ENCODE data around the gene EPHB2. TPM values are rescaled to one million over a fixed set of nuclear protein-coding genes. Genes with fewer than 3 reads are reported as not detected.
"Not testable (repeated sequence)": the region's sequence is repeated elsewhere in the genome, so short reads cannot be mapped to it uniquely, and the experiment has no call there.

The EPHB2 gene
- 10 to 100 TPM in 2 of 4 donors, 1 to 10 TPM in 2; 1.1 to 52.5 (median 15.8) TPM for polyA plus RNA-seq
- long read RNA-seq, donor 1 = 0 reads
- long read RNA-seq, donor 2 = 0 reads
- long read RNA-seq, donor 3, partial matches to known transcripts = 18 of 19 reads
- long read RNA-seq, donor 3, other reads (novel, unspliced or antisense) = 0 of 19 reads
- long read RNA-seq, donor 4 = 0 reads
- long read RNA-seq, donor 5, partial matches to known transcripts = 0 of 2 reads
- long read RNA-seq, donor 5, other reads (novel, unspliced or antisense) = 0 of 2 reads
- long read RNA-seq, donor 6, partial matches to known transcripts = 0 of 1 reads
- long read RNA-seq, donor 6, other reads (novel, unspliced or antisense) = 0 of 1 reads
- long read RNA-seq, donor 7 = 0 reads
- long read RNA-seq, donor 8, partial matches to known transcripts = 0 of 1 reads
- long read RNA-seq, donor 8, other reads (novel, unspliced or antisense) = 0 of 1 reads
- long read RNA-seq, donor 9 = 0 reads
- long read RNA-seq, donor 10, transcript EPHB2-202 (16 exons, 3,152 nt) = major isoform, 7 of 24 reads
- long read RNA-seq, donor 10, partial matches to known transcripts = 16 of 24 reads
- long read RNA-seq, donor 10, other reads (novel, unspliced or antisense) = 0 of 24 reads

DNA sequence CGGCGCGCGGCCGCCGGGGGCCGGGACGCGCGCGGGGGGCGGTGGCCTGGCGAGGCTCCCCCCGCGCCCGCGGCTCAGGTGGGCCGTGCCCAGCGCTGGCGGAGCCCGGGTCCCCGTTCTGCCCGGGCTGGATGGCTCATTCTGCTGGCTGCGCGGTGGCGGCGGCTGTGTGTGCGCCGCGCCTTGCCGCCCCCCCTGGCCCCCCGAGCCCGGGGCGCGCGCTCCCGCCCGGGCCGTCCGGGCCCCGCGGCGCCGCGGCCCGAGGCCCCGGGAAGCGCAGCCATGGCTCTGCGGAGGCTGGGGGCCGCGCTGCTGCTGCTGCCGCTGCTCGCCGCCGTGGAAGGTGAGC, at the start of gene EPHB2:
EPHB2 (plus strand) TSS at position 139 of the 349 bp plus-strand sequence; CDS start at position 283, 144 bp downstream.
- DNase-seq (peak; percentile 37 to 59), FAIRE-seq (no peak)
- Histone ChIP-seq H3K4me1 (ENCODE audit: control insufficient read depth in 3 of 3, insufficient read depth in 2 of 3, low read depth in 1 of 3, low read length in 2 of 3) (peaks cover 0 to 29% (median 2%) of the 10 kb centered on the region in 3 donors), H3K27me3 (ENCODE audit: control insufficient read depth in 3 of 3, insufficient read depth in 3 of 3, low read length in 3 of 3) (no peaks in the 10 kb centered on the region), H3K27ac (ENCODE audit: low read depth in 1 of 3, low read length in 2 of 3) (peak within 1 kb of the TSS in 2 of 3 donors; percentile 30 to 71), H3K9me3 (ENCODE audit: control insufficient read depth in 2 of 2, insufficient read depth in 1 of 2, low read depth in 1 of 2, low read length in 1 of 2) (no peaks in the 10 kb centered on the region), H3K36me3 (ENCODE audit: control insufficient read depth in 3 of 3, insufficient read depth in 2 of 3, low read depth in 1 of 3, low read length in 3 of 3) (peaks cover 0 to 25% (median 0%) of the 10 kb centered on the region in 3 donors), H3K4me3 (ENCODE audit: low read depth in 1 of 3, low read length in 3 of 3) (peak within 1 kb of the TSS; percentile 39 to 71 (median 62))
- WGBS, 3 donors = 0 to 1% (median 0%) methylated on average over 1 to 55 of the region's 55 CpGs

DNA sequence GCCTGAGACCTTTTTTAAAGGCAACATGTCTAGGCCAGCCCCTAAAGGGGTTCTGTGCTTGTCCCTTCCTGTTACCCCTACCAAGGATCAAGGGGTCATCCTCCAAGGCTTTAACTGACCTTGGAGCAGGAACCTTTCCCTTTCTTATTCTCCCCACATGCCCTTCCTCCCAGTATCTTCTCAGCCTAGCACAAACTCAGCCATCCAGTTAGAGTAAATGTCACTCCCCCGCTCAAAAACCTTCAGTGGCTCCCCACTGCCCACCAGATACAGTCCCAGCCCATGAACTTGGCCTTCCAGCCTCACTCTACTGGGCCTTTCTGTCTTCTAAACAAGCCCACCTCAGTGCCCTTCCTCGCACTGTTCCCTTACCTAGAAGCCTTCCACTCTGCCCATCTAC, 48.8 kb upstream of the EPHB2 start:
- Histone ChIP-seq H3K27ac (ENCODE audit: low read depth in 1 of 3, low read length in 2 of 3) (no peak overlapping the region), H3K4me3 (ENCODE audit: low read depth in 1 of 3, low read length in 3 of 3) (no peak overlapping the region), H3K36me3 (ENCODE audit: control insufficient read depth in 3 of 3, insufficient read depth in 2 of 3, low read depth in 1 of 3, low read length in 3 of 3) (no peaks in the 10 kb centered on the region), H3K4me1 (ENCODE audit: control insufficient read depth in 3 of 3, insufficient read depth in 2 of 3, low read depth in 1 of 3, low read length in 2 of 3) (no peaks in the 10 kb centered on the region), H3K9me3 (ENCODE audit: control insufficient read depth in 2 of 2, insufficient read depth in 1 of 2, low read depth in 1 of 2, low read length in 1 of 2) (no peaks in the 10 kb centered on the region), H3K27me3 (ENCODE audit: control insufficient read depth in 3 of 3, insufficient read depth in 3 of 3, low read length in 3 of 3) (peaks cover 0 to 2% (median 0%) of the 10 kb centered on the region in 3 donors)
- FAIRE-seq (no peak), DNase-seq (no peak)
- WGBS, 3 donors = 64 to 86% (median 79%) methylated on average over 2 of the region's 2 CpGs

DNA sequence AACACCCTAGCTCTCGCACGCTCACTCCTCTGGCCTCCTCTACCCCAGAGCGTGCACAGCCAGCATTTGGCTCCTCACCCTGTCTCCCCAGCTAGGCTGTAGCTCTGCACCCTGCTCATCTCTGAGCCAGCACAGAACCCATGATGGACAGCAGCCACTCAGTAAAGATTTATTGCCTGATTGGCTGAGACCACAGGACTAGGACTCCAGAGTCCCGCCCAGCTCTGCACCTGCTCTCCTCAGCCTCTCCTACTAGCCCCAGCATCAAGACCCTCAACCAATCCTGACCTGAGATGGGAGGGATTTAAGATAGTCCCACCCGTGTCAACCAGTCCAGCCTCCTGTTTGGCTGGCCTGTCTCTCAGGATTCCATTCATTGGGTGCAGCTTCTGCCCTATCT, 48.3 kb upstream of the EPHB2 start:
- Histone ChIP-seq H3K4me3 (ENCODE audit: low read depth in 1 of 3, low read length in 3 of 3) (no peak overlapping the region), H3K9me3 (ENCODE audit: control insufficient read depth in 2 of 2, insufficient read depth in 1 of 2, low read depth in 1 of 2, low read length in 1 of 2) (no peaks in the 10 kb centered on the region), H3K36me3 (ENCODE audit: control insufficient read depth in 3 of 3, insufficient read depth in 2 of 3, low read depth in 1 of 3, low read length in 3 of 3) (no peaks in the 10 kb centered on the region), H3K27ac (ENCODE audit: low read depth in 1 of 3, low read length in 2 of 3) (no peak overlapping the region), H3K4me1 (ENCODE audit: control insufficient read depth in 3 of 3, insufficient read depth in 2 of 3, low read depth in 1 of 3, low read length in 2 of 3) (no peaks in the 10 kb centered on the region), H3K27me3 (ENCODE audit: control insufficient read depth in 3 of 3, insufficient read depth in 3 of 3, low read length in 3 of 3) (peaks cover 0 to under 1% (median 0%) of the 10 kb centered on the region in 3 donors)
- FAIRE-seq (no peak), DNase-seq (peak; percentile 29 to 33)
- 52 to 60% (median 57%) methylated on average over 5 of the region's 5 CpGs for WGBS, 3 donors

DNA sequence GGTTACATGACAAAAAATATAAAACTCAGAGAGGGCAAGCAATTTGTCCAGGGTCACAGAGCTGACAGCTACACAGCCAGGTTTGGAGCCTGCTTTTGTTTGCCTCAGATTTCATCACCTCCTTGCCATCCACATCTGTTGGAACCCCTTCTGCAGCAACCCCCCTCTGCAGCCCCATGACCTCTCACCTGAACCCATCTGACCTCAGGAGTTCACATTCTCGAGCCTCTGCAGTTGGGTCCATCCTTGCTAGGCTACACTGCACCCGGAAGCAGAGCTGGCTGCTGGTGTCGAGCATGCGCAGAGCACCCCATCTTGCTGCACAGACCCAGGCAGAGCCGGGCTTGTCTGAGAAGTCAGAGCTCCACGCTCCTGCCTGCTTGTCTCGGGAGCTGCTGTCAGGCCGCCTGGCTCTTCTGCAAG, 47.6 kb upstream of the EPHB2 start:
- FAIRE-seq (no peak), DNase-seq (no peak)
- Histone ChIP-seq H3K27me3 (ENCODE audit: control insufficient read depth in 3 of 3, insufficient read depth in 3 of 3, low read length in 3 of 3) (peaks cover 0 to 2% (median 0%) of the 10 kb centered on the region in 3 donors), H3K9me3 (ENCODE audit: control insufficient read depth in 2 of 2, insufficient read depth in 1 of 2, low read depth in 1 of 2, low read length in 1 of 2) (no peaks in the 10 kb centered on the region), H3K4me3 (ENCODE audit: low read depth in 1 of 3, low read length in 3 of 3) (no peak overlapping the region), H3K36me3 (ENCODE audit: control insufficient read depth in 3 of 3, insufficient read depth in 2 of 3, low read depth in 1 of 3, low read length in 3 of 3) (no peaks in the 10 kb centered on the region), H3K27ac (ENCODE audit: low read depth in 1 of 3, low read length in 2 of 3) (no peak overlapping the region), H3K4me1 (ENCODE audit: control insufficient read depth in 3 of 3, insufficient read depth in 2 of 3, low read depth in 1 of 3, low read length in 2 of 3) (no peaks in the 10 kb centered on the region)
- WGBS, 3 donors = 75 to 83% (median 79%) methylated on average over 8 of the region's 8 CpGs

DNA sequence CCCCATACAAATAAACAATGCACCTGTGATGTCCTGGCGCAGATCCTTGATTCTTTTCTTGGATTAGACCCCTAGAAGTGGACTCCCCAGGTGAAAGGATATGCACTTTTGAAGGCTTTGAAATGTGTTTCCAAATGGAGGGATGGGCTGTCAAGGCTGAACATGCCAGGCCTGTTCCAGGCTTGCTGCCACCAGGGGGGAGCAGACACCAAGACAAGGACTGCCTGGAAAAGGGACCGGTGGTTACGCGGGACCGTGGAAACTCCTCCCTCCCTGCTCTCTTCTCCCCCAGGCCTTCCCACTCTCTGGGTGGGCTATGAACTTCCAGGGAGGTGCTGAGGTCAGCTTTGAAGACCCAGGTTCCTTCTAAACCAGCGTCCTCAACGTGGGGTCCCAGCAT, 44.9 kb upstream of the EPHB2 start:
- WGBS, 3 donors = 18 to 44% (median 26%) methylated on average over 7 of the region's 7 CpGs
- DNase-seq = peak; percentile 44 to 59
- H3K36me3 ChIP-seq (ENCODE audit: control insufficient read depth in 3 of 3, insufficient read depth in 2 of 3, low read depth in 1 of 3, low read length in 3 of 3) = no peaks in the 10 kb centered on the region
- H3K27me3 ChIP-seq (ENCODE audit: control insufficient read depth in 3 of 3, insufficient read depth in 3 of 3, low read length in 3 of 3) = peaks cover 0 to 2% (median 0%) of the 10 kb centered on the region in 3 donors
- H3K4me3 ChIP-seq (ENCODE audit: low read depth in 1 of 3, low read length in 3 of 3) = no peak overlapping the region
- H3K27ac ChIP-seq (ENCODE audit: low read depth in 1 of 3, low read length in 2 of 3) = no peak overlapping the region
- H3K9me3 ChIP-seq (ENCODE audit: control insufficient read depth in 2 of 2, insufficient read depth in 1 of 2, low read depth in 1 of 2, low read length in 1 of 2) = no peaks in the 10 kb centered on the region
- FAIRE-seq = no peak
- H3K4me1 ChIP-seq (ENCODE audit: control insufficient read depth in 3 of 3, insufficient read depth in 2 of 3, low read depth in 1 of 3, low read length in 2 of 3) = no peaks in the 10 kb centered on the region

DNA sequence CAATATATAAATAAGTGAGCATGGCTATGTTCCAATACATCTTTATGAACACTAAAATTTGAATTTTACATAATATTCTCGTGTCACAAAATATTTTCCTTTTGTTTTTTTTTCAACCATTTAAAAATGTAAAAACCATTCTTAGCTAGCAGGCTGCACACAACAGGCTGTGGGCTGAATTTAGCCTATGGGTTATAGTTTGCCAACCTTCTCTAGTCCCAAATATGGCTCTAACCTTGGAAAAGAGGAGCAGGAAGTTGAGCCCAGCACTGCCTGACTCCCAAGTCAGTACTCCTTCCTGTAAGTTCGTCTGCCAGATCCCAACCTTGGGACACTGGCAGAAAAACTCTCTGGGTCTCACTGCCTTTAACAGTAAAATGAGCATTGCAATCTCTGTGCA, 44.2 kb upstream of the EPHB2 start:
- Histone ChIP-seq H3K27me3 (ENCODE audit: control insufficient read depth in 3 of 3, insufficient read depth in 3 of 3, low read length in 3 of 3) (peaks cover 0 to 2% (median 0%) of the 10 kb centered on the region in 3 donors), H3K27ac (ENCODE audit: low read depth in 1 of 3, low read length in 2 of 3) (no peak overlapping the region), H3K4me3 (ENCODE audit: low read depth in 1 of 3, low read length in 3 of 3) (no peak overlapping the region), H3K4me1 (ENCODE audit: control insufficient read depth in 3 of 3, insufficient read depth in 2 of 3, low read depth in 1 of 3, low read length in 2 of 3) (no peaks in the 10 kb centered on the region), H3K9me3 (ENCODE audit: control insufficient read depth in 2 of 2, insufficient read depth in 1 of 2, low read depth in 1 of 2, low read length in 1 of 2) (no peaks in the 10 kb centered on the region), H3K36me3 (ENCODE audit: control insufficient read depth in 3 of 3, insufficient read depth in 2 of 3, low read depth in 1 of 3, low read length in 3 of 3) (no peaks in the 10 kb centered on the region)
- WGBS, 3 donors = 61 to 75% (median 65%) methylated on average over 2 of the region's 2 CpGs
- DNase-seq (no peak), FAIRE-seq (no peak)

DNA sequence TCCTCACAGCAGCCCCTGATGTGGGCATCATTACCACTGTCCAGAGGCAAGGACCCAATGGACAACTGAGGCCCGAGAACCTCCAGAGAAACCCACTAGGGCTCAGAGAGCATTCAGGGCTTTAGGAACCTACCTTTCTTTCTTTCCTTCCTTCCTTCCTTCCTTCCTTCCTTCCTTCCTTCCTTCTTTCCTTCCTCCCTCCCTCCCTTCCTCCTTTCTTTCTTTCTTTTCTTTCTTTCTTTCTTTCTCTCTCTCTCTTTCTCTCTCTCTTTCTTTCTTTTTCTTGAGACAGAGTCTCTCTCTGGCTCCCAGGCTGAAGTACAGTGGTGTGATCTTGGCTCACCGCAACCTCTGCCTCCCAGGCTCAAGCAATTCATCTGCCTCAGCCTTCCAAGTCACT, 41.8 kb upstream of the EPHB2 start:
- WGBS, 3 donors = 84 to 86% (median 85%) methylated on average over 2 of the region's 2 CpGs
- not testable (repeated sequence) for H3K9me3 ChIP-seq (ENCODE audit: control insufficient read depth in 2 of 2, insufficient read depth in 1 of 2, low read depth in 1 of 2, low read length in 1 of 2); FAIRE-seq

DNA sequence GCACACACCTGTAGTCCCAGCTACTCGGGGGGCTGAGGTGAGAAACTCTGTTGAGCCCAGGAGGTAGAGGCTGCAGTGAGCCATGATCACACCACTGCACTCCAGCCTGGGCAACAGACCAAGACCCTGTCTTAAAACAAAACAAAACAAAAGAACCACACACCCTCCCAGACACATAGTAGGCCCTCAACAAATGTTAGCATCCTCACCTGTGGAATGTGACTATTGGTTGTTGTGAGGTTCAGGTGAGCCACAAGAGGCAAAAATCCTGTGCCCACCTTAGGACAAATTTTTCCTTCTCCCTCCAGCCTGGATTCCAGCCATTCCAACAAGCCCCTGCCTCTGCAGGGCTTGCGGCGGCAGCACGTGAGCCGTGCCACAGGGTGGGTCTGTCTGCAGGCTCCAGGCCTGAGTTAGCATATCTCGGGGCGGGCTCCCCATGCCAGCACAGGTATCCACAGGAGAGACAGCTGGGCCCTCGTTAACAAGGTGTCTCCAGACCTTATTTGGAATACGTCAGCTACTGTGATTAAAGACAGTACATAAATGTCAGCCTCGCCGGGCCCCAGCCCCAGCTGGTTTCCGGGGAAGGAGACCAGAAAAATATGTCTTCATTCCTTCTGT, 40.2 kb upstream of the EPHB2 start:
- Histone ChIP-seq H3K9me3 (ENCODE audit: control insufficient read depth in 2 of 2, insufficient read depth in 1 of 2, low read depth in 1 of 2, low read length in 1 of 2) (no peaks in the 10 kb centered on the region), H3K27ac (ENCODE audit: low read depth in 1 of 3, low read length in 2 of 3) (no peak overlapping the region), H3K4me1 (ENCODE audit: control insufficient read depth in 3 of 3, insufficient read depth in 2 of 3, low read depth in 1 of 3, low read length in 2 of 3) (peaks cover 0 to 6% (median 0%) of the 10 kb centered on the region in 3 donors), H3K27me3 (ENCODE audit: control insufficient read depth in 3 of 3, insufficient read depth in 3 of 3, low read length in 3 of 3) (peaks cover 0 to 5% (median 2%) of the 10 kb centered on the region in 3 donors), H3K36me3 (ENCODE audit: control insufficient read depth in 3 of 3, insufficient read depth in 2 of 3, low read depth in 1 of 3, low read length in 3 of 3) (no peaks in the 10 kb centered on the region), H3K4me3 (ENCODE audit: low read depth in 1 of 3, low read length in 3 of 3) (no peak overlapping the region)
- DNase-seq = peak in 1 of 2 donors; percentile 29
- FAIRE-seq = no peak
- 61 to 82% (median 67%) methylated on average over 12 of the region's 12 CpGs for WGBS, 3 donors

More for the DNA sequence above, 41.8 kb upstream of the EPHB2 start:
- H3K4me1 ChIP-seq (ENCODE audit: control insufficient read depth in 3 of 3, insufficient read depth in 2 of 3, low read depth in 1 of 3, low read length in 2 of 3); H3K27me3 ChIP-seq (ENCODE audit: control insufficient read depth in 3 of 3, insufficient read depth in 3 of 3, low read length in 3 of 3); H3K36me3 ChIP-seq (ENCODE audit: control insufficient read depth in 3 of 3, insufficient read depth in 2 of 3, low read depth in 1 of 3, low read length in 3 of 3); DNase-seq; H3K27ac ChIP-seq (ENCODE audit: low read depth in 1 of 3, low read length in 2 of 3); H3K4me3 ChIP-seq (ENCODE audit: low read depth in 1 of 3, low read length in 3 of 3): not testable (repeated sequence)
